ENCODE data around the gene TRPV2. TPM values are rescaled to one million over a fixed set of nuclear protein-coding genes. Genes with fewer than 3 reads are reported as not detected.

The TRPV2 gene
- total RNA-seq, 1 experiment from 2014 or later: 105 TPM

GRCh38 chr17:16406742-16407674, 8.4 kb upstream of the TRPV2 start:
- no peak for DNase-seq (ENCODE audit: low read depth)

- peak; percentile 23 for DNase-seq (ENCODE audit: low read depth)
Observed at GRCh38 chr17:16407911-16408588, 7.3 kb upstream of the TRPV2 start.

GRCh38 chr17:16417399-16417798, 2.0 kb downstream of the TRPV2 start:
- DNase-seq (ENCODE audit: low read depth): no peak

GRCh38 chr17:16417896-16418684, 2.7 kb downstream of the TRPV2 start:
- DNase-seq (ENCODE audit: low read depth): peak; percentile 63

GRCh38 chr17:16418685-16419068, 3.3 kb downstream of the TRPV2 start:
- no peak for DNase-seq (ENCODE audit: low read depth)

GRCh38 chr17:16419074-16419928, 3.9 kb downstream of the TRPV2 start:
- DNase-seq (ENCODE audit: low read depth): peak; percentile 93

GRCh38 chr17:16419929-16420271, 4.5 kb downstream of the TRPV2 start:
- peak; percentile 92 for DNase-seq (ENCODE audit: low read depth)

GRCh38 chr17:16422416-16422815, 7.0 kb downstream of the TRPV2 start:
- no peak for DNase-seq (ENCODE audit: low read depth)

- no peak for DNase-seq (ENCODE audit: low read depth)
Observed at GRCh38 chr17:16423226-16423872, 8.0 kb downstream of the TRPV2 start.

- no peak for DNase-seq (ENCODE audit: low read depth)
Observed at GRCh38 chr17:16425202-16425601, 9.8 kb downstream of the TRPV2 start.

GRCh38 chr17:16425698-16426659, 10.6 kb downstream of the TRPV2 start:
- DNase-seq (ENCODE audit: low read depth): no peak

GRCh38 chr17:16427020-16427419, 11.6 kb downstream of the TRPV2 start:
- DNase-seq (ENCODE audit: low read depth): no peak

- no peak for DNase-seq (ENCODE audit: low read depth)
Observed at GRCh38 chr17:16428098-16428882, 12.9 kb downstream of the TRPV2 start.

GRCh38 chr17:16429083-16429482, 13.7 kb downstream of the TRPV2 start:
- no peak for DNase-seq (ENCODE audit: low read depth)

GRCh38 chr17:16430650-16431049, 15.3 kb downstream of the TRPV2 start:
- DNase-seq (ENCODE audit: low read depth): no peak

- no peak for DNase-seq (ENCODE audit: low read depth)
Observed at GRCh38 chr17:16432017-16432416, 16.6 kb downstream of the TRPV2 start.

- no peak for DNase-seq (ENCODE audit: low read depth)
Observed at GRCh38 chr17:16433514-16433913, 18.1 kb downstream of the TRPV2 start.

- DNase-seq (ENCODE audit: low read depth): no peak
Observed at GRCh38 chr17:16434662-16435061, 19.3 kb downstream of the TRPV2 start.
